ENCODE data around the gene ODF2. TPM values are rescaled to one million over a fixed set of nuclear protein-coding genes. Genes with fewer than 3 reads are reported as not detected.
A peak's percentile ranks its signal among the peaks of the same experiment; 100 is the strongest.
"Not testable (repeated sequence)": the region's sequence is repeated elsewhere in the genome, so short reads cannot be mapped to it uniquely, and the experiment has no call there.

Gene ODF2
- total and polyA plus RNA-seq, 12 donors, result 10.9 to 19.7 (median 14.8) TPM

GRCh38 chr9:128503870-128504269, 48.1 kb downstream of the ODF2 start:
- Histone ChIP-seq H3K27ac (peak overlapping the region in 8 of 10 donors; percentile 77 to 94 (median 86)), H3K9me3 (no peaks in the 10 kb centered on the region), H3K4me3 (peak overlapping the region in 9 of 10 donors; percentile 49 to 99 (median 87)), H3K4me1 (peaks cover 4 to 28% (median 24%) of the 10 kb centered on the region in 9 donors), H3K27me3 (no peaks in the 10 kb centered on the region), H3K36me3 (peaks cover 0 to 46% (median 5%) of the 10 kb centered on the region in 9 donors)
- DNase-seq (peak in 1 of 2 donors; percentile 22), ATAC-seq (peak in 4 of 8 donors; percentile 20 to 38 (median 28))
- intact Hi-C loops (cut with DNase I), result loop anchor here in 3 of 10 donors (2.0 to 5.0 kb wide), 2 partner anchors 48 to 49 kb away; partner anchors contain the start of gene SPTAN1 (in 3 of the 3)
- TF ChIP-seq CTCF (IDR thresholded peaks at IDR 0.05), result no peak
- WGBS, 2 donors, result 17 to 19% methylated on average over 11 of the region's 11 CpGs

GRCh38 chr9:128504485-128505413, 48.9 kb downstream of the ODF2 start, which contains the start of gene GLE1:
GLE1 (plus strand) TSS chr9:128504719; CDS start chr9:128504806, 87 bp downstream.
- intact Hi-C loops (cut with DNase I), result loop anchor here in 3 of 10 donors (2.0 to 5.0 kb wide), 2 partner anchors 48 kb away; partner anchors contain the start of gene SPTAN1 (in 3 of the 3)
- no peak for TF ChIP-seq CTCF (IDR thresholded peaks at IDR 0.05)
- DNase-seq (peak; percentile 94 to 98), ATAC-seq (peak; percentile 99 to 100 (median 100))
- 0% methylated on average over 64 of the region's 64 CpGs for WGBS, 2 donors
- Histone ChIP-seq H3K9me3 (no peaks in the 10 kb centered on the region), H3K4me1 (peaks cover 4 to 28% (median 24%) of the 10 kb centered on the region in 9 donors), H3K27ac (peak within 1 kb of the TSS in 9 of 10 donors; percentile 77 to 94 (median 84)), H3K27me3 (no peaks in the 10 kb centered on the region), H3K4me3 (peak within 1 kb of the TSS; percentile 49 to 99 (median 86)), H3K36me3 (peaks cover 0 to 46% (median 4%) of the 10 kb centered on the region in 9 donors)

GRCh38 chr9:128505414-128505765, 49.6 kb downstream of the ODF2 start:
- Histone ChIP-seq H3K9me3 (no peaks in the 10 kb centered on the region), H3K27ac (peak overlapping the region in 7 of 10 donors; percentile 81 to 94 (median 84)), H3K4me1 (peaks cover 4 to 28% (median 24%) of the 10 kb centered on the region in 9 donors), H3K4me3 (peak overlapping the region; percentile 49 to 99 (median 86)), H3K27me3 (no peaks in the 10 kb centered on the region), H3K36me3 (peaks cover 0 to 46% (median 4%) of the 10 kb centered on the region in 9 donors)
- no peak for ATAC-seq
- WGBS, 2 donors, result 22 to 27% methylated on average over 6 of the region's 6 CpGs
- no peak for TF ChIP-seq CTCF (IDR thresholded peaks at IDR 0.05)
- intact Hi-C loops (cut with DNase I), result loop anchor here in 1 of 10 donors (2.0 kb wide), 1 partner anchor 47 kb away; the partner anchor contains the start of gene SPTAN1
- no peak for DNase-seq

GRCh38 chr9:128505906-128506305, 50.1 kb downstream of the ODF2 start:
- DNase-seq, H3K27ac ChIP-seq, H3K9me3 ChIP-seq, ATAC-seq, H3K27me3 ChIP-seq: not testable (repeated sequence)
- Histone ChIP-seq H3K4me3 (peak overlapping the region in 4 of 10 donors; percentile 76 to 99 (median 83)), H3K4me1 (peaks cover 4 to 28% (median 24%) of the 10 kb centered on the region in 9 donors), H3K36me3 (peaks cover 0 to 46% (median 4%) of the 10 kb centered on the region in 9 donors)
- 90% methylated on average over 12 of the region's 12 CpGs for WGBS, 2 donors
- intact Hi-C loops (cut with DNase I), result loop anchor here in 2 of 10 donors (2.0 kb wide), 2 partner anchors 47 to 57 kb away; partner anchors contain the start of gene SPTAN1 (in 1 of the 2)
